ENCODE results near the gene SMIM27.
"Not testable (repeated sequence)": the region's sequence is repeated elsewhere in the genome, so short reads cannot be mapped to it uniquely, and the experiment has no call there.

The SMIM27 gene

GRCh38 chr9:32552172-32552872 is at the start of gene SMIM27, which contains the start of gene TOPORS:
Gene SMIM27 (plus strand): TSS chr9:32552327. CDS start chr9:32552435, 108 bp downstream.
Gene TOPORS (minus strand): TSS chr9:32552586. CDS start chr9:32552436, 150 bp downstream.
- DNase-seq = peak; percentile 92

GRCh38 chr9:32502464-32502863 is 49.7 kb upstream of the SMIM27 start:
- DNase-seq = no peak

- DNase-seq = no peak
These were observed 49.1 kb upstream of the SMIM27 start for GRCh38 chr9:32503008-32503407.

GRCh38 chr9:32508728-32509127 is 43.4 kb upstream of the SMIM27 start:
- DNase-seq = no peak

- no peak for DNase-seq
These were observed 35.9 kb upstream of the SMIM27 start for GRCh38 chr9:32516241-32516640.

GRCh38 chr9:32518276-32518675 is 33.9 kb upstream of the SMIM27 start:
- no peak for DNase-seq

- DNase-seq = no peak
These were observed 28.2 kb upstream of the SMIM27 start for GRCh38 chr9:32523910-32524309.

GRCh38 chr9:32524558-32524891 is 27.6 kb upstream of the SMIM27 start:
- DNase-seq = not testable (repeated sequence)

GRCh38 chr9:32524892-32525708 is 27.0 kb upstream of the SMIM27 start:
- DNase-seq = peak; percentile 36

- no peak for DNase-seq
These were observed 26.5 kb upstream of the SMIM27 start for GRCh38 chr9:32525709-32526030.

- peak; percentile 92 for DNase-seq
These were observed 26.0 kb upstream of the SMIM27 start, which contains the start of gene RIGI for GRCh38 chr9:32526041-32526706. Gene RIGI (minus strand): TSS chr9:32526196. CDS start chr9:32526166, 30 bp downstream.

GRCh38 chr9:32526707-32527048 is 25.4 kb upstream of the SMIM27 start:
- no peak for DNase-seq

GRCh38 chr9:32533336-32533735 is 18.8 kb upstream of the SMIM27 start:
- no peak for DNase-seq

GRCh38 chr9:32533816-32534215 is 18.3 kb upstream of the SMIM27 start:
- DNase-seq = no peak

GRCh38 chr9:32543047-32543446 is 9.1 kb upstream of the SMIM27 start:
- no peak for DNase-seq

GRCh38 chr9:32545884-32546283 is 6.2 kb upstream of the SMIM27 start:
- DNase-seq = no peak

- DNase-seq = not testable (repeated sequence)
These were observed 3.9 kb upstream of the SMIM27 start for GRCh38 chr9:32548213-32548612.

GRCh38 chr9:32550150-32550561 is 2.0 kb upstream of the SMIM27 start:
- DNase-seq = no peak

- peak; percentile 98 for DNase-seq
These were observed 1.4 kb upstream of the SMIM27 start for GRCh38 chr9:32550562-32551275.

GRCh38 chr9:32551276-32552051 is 663 bp upstream of the SMIM27 start:
- DNase-seq = peak; percentile 64

- no peak for DNase-seq
These were observed 2.0 kb downstream of the SMIM27 start for GRCh38 chr9:32554107-32554506.

- DNase-seq = no peak
These were observed 2.5 kb downstream of the SMIM27 start for GRCh38 chr9:32554591-32554990.

All from CD4-positive, alpha-beta T cell treated with Interleukin-17A for 1 hour (primary cell).